Measurements from ENCODE around the gene LHFPL4.

Gene LHFPL4

DNA sequence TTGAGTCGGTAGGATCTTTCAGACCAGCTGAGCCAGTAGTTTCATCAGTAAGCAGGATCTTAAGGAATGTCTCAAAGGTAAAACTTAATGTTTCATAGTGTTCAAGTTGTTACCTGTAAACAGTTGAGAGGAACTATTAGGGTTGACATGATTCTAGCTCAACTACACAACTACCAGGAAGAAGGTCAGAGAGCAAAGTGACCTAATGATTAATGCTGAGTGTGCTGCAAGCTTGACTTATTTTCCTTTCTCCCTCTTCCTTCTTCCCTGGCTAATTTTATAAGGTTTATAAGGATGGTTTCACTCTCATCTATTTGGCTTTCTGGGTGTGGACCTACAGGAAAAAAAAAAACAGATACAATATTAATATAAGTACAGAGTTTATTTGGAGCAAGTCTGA lies 30.2 kb upstream of the LHFPL4 start:
- DNase-seq (ENCODE audit: extremely low spot score): no peak
- CTCF ChIA-PET: no interaction called here
- POLR2A ChIA-PET: no interaction called here
- TF ChIP-seq ZNF384 (IDR thresholded peaks at IDR 0.05): no peak
- TF ChIP-seq CTBP1 (IDR thresholded peaks at IDR 0.05; ENCODE audit: borderline replicate concordance): no peak
- TF ChIP-seq, protein P1, sequence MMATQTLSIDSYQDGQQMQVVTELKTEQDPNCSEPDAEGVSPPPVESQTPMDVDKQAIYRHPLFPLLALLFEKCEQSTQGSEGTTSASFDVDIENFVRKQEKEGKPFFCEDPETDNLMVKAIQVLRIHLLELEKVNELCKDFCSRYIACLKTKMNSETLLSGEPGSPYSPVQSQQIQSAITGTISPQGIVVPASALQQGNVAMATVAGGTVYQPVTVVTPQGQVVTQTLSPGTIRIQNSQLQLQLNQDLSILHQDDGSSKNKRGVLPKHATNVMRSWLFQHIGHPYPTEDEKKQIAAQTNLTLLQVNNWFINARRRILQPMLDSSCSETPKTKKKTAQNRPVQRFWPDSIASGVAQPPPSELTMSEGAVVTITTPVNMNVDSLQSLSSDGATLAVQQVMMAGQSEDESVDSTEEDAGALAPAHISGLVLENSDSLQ (IDR thresholded peaks at IDR 0.05): no peak
- no peak for TF ChIP-seq FOXM1 (IDR thresholded peaks at IDR 0.05; ENCODE audit: borderline replicate concordance)
- TF ChIP-seq SP1 (IDR thresholded peaks at IDR 0.05): no peak
- no peak for TF ChIP-seq ELF4 (IDR thresholded peaks at IDR 0.05)
- TF ChIP-seq SUZ12 (IDR thresholded peaks at IDR 0.05): no peak
- TF ChIP-seq ARNT (IDR thresholded peaks at IDR 0.05): no peak
- no peak for TF ChIP-seq TARDBP (IDR thresholded peaks at IDR 0.05)
- TF ChIP-seq L3MBTL2 (conservative IDR thresholded peaks at IDR 0.05): no peak
- TF ChIP-seq FOXA1 (IDR thresholded peaks at IDR 0.05): no peak
- no peak for TF ChIP-seq HDGF (IDR thresholded peaks at IDR 0.05; ENCODE audit: borderline replicate concordance)
- no peak for TF ChIP-seq FOXK2 (IDR thresholded peaks at IDR 0.05)
- no peak for TF ChIP-seq LEF1 (IDR thresholded peaks at IDR 0.05; ENCODE audit: borderline replicate concordance)
- no peak for TF ChIP-seq BHLHE40 (IDR thresholded peaks at IDR 0.05; ENCODE audit: borderline replicate concordance)
- no peak for TF ChIP-seq NFRKB (IDR thresholded peaks at IDR 0.05)

- POLR2A ChIA-PET: no interaction called here
- DNase-seq (ENCODE audit: extremely low spot score): no peak
- no peak for TF ChIP-seq SP1 (IDR thresholded peaks at IDR 0.05)
- no peak for TF ChIP-seq ARNT (IDR thresholded peaks at IDR 0.05)
- no peak for TF ChIP-seq TARDBP (IDR thresholded peaks at IDR 0.05)
- TF ChIP-seq FOXK2 (IDR thresholded peaks at IDR 0.05): no peak
- TF ChIP-seq FOXA1 (IDR thresholded peaks at IDR 0.05): no peak
- TF ChIP-seq, protein P1 (IDR thresholded peaks at IDR 0.05): no peak
- no peak for TF ChIP-seq L3MBTL2 (conservative IDR thresholded peaks at IDR 0.05)
- no peak for TF ChIP-seq SUZ12 (IDR thresholded peaks at IDR 0.05)
- no peak for TF ChIP-seq NFRKB (IDR thresholded peaks at IDR 0.05)
- no peak for TF ChIP-seq ELF4 (IDR thresholded peaks at IDR 0.05)
- TF ChIP-seq HDGF (IDR thresholded peaks at IDR 0.05; ENCODE audit: borderline replicate concordance): no peak
- no peak for TF ChIP-seq LEF1 (IDR thresholded peaks at IDR 0.05; ENCODE audit: borderline replicate concordance)
- TF ChIP-seq FOXM1 (IDR thresholded peaks at IDR 0.05; ENCODE audit: borderline replicate concordance): no peak
- TF ChIP-seq CTBP1 (IDR thresholded peaks at IDR 0.05; ENCODE audit: borderline replicate concordance): no peak
- CTCF ChIA-PET: no interaction called here
Observed at GRCh38 chr3:9583371-9583770, 29.7 kb upstream of the LHFPL4 start.

DNA sequence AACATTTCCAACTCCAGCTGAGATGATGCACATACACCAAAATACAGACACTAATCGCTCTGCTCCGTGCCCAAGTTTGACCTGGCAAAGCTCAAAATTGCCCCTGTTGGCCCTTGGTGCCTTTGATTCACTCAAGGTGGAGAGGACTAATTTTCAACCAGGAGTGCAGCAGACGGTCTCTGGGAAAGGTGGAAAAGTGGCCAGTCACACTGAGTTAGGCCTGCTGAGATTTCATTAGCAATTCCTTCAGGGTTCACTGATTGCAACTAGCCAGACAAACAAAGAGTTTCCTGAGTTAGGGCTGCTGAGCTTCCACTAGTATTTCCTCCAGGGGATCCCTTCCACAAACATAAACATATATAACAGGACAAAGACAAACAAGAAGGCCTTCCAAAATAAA lies 28.7 kb upstream of the LHFPL4 start:
- ChIA-PET POLR2A (no interaction called here), CTCF (no interaction called here)
- TF ChIP-seq HDGF (IDR thresholded peaks at IDR 0.05; ENCODE audit: borderline replicate concordance): no peak
- no peak for DNase-seq (ENCODE audit: extremely low spot score)

DNA sequence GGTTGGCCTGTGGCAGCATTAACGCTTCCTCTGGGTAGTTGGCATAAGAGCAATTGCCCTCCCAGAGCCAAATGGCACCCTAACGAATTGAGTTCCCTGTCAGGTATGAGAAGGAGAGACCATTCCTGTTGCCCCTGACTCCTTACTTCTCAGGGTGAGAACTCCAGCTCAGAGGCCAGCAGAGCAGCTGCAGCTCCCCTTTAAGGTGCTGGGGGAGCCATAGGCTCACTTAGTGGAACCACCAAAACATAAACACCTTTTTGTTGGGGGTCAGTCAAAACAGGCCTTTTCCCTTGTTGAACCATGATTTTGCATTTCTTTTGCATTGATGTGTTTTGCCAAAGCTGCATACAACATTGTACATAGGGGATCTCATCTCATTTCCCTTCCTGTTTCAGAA lies 28.1 kb upstream of the LHFPL4 start:
- TF ChIP-seq ARNT (IDR thresholded peaks at IDR 0.05) (no peak), LEF1 (IDR thresholded peaks at IDR 0.05; ENCODE audit: borderline replicate concordance) (no peak), FOXA1 (IDR thresholded peaks at IDR 0.05) (no peak), TARDBP (IDR thresholded peaks at IDR 0.05) (no peak), ELF4 (IDR thresholded peaks at IDR 0.05) (no peak), CTBP1 (IDR thresholded peaks at IDR 0.05; ENCODE audit: borderline replicate concordance) (no peak), SUZ12 (IDR thresholded peaks at IDR 0.05) (no peak), SP1 (IDR thresholded peaks at IDR 0.05) (no peak), NFRKB (IDR thresholded peaks at IDR 0.05) (no peak), FOXK2 (IDR thresholded peaks at IDR 0.05) (no peak), BHLHE40 (IDR thresholded peaks at IDR 0.05; ENCODE audit: borderline replicate concordance) (no peak), FOXM1 (IDR thresholded peaks at IDR 0.05; ENCODE audit: borderline replicate concordance) (no peak)
- TF ChIP-seq, protein P1 (IDR thresholded peaks at IDR 0.05): no peak
- DNase-seq (ENCODE audit: extremely low spot score): no peak
- ChIA-PET CTCF (no interaction called here), POLR2A (no interaction called here)

- no peak for DNase-seq (ENCODE audit: extremely low spot score)
- TF ChIP-seq, protein P1 (IDR thresholded peaks at IDR 0.05): no peak
- TF ChIP-seq NFRKB (IDR thresholded peaks at IDR 0.05): no peak
- no peak for TF ChIP-seq LEF1 (IDR thresholded peaks at IDR 0.05; ENCODE audit: borderline replicate concordance)
- TF ChIP-seq FOXK2 (IDR thresholded peaks at IDR 0.05): no peak
- TF ChIP-seq BHLHE40 (IDR thresholded peaks at IDR 0.05; ENCODE audit: borderline replicate concordance): no peak
- no peak for TF ChIP-seq ELF4 (IDR thresholded peaks at IDR 0.05)
- no peak for TF ChIP-seq HDGF (IDR thresholded peaks at IDR 0.05; ENCODE audit: borderline replicate concordance)
- TF ChIP-seq ARNT (IDR thresholded peaks at IDR 0.05): no peak
- no peak for TF ChIP-seq CTBP1 (IDR thresholded peaks at IDR 0.05; ENCODE audit: borderline replicate concordance)
- no peak for TF ChIP-seq ZNF384 (IDR thresholded peaks at IDR 0.05)
- TF ChIP-seq L3MBTL2 (conservative IDR thresholded peaks at IDR 0.05): no peak
- ChIA-PET CTCF (no interaction called here), POLR2A (no interaction called here)
Observed at GRCh38 chr3:9569054-9569453, 15.4 kb upstream of the LHFPL4 start.

DNA sequence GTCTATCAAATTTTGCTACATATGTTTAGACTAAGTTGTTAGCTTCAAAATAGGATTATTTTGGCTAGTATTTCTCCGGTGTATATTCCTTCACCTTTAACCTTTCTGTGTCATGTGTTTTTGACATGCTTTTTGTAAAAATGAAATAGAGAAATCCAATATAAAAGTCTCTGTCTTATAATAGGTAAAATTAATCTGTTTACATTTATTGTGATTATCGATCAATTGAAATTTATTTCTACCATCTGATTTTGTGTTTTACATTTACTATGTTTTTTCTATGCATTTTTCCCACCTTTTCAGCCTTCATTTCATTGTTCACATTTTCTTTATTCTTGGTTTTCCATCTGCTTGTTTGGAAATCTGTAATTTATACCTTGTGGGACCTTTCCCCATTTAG lies 11.7 kb upstream of the LHFPL4 start:
- ChIA-PET POLR2A (no interaction called here), CTCF (no interaction called here)
- TF ChIP-seq, protein P1 (IDR thresholded peaks at IDR 0.05): no peak
- no peak for TF ChIP-seq FOXK2 (IDR thresholded peaks at IDR 0.05)
- no peak for TF ChIP-seq ZNF384 (IDR thresholded peaks at IDR 0.05)
- TF ChIP-seq SUZ12 (IDR thresholded peaks at IDR 0.05): no peak
- no peak for TF ChIP-seq SP1 (IDR thresholded peaks at IDR 0.05)
- no peak for TF ChIP-seq FOXA1 (IDR thresholded peaks at IDR 0.05)
- no peak for TF ChIP-seq LEF1 (IDR thresholded peaks at IDR 0.05; ENCODE audit: borderline replicate concordance)
- TF ChIP-seq ARNT (IDR thresholded peaks at IDR 0.05): no peak
- TF ChIP-seq HDGF (IDR thresholded peaks at IDR 0.05; ENCODE audit: borderline replicate concordance): no peak
- TF ChIP-seq TARDBP (IDR thresholded peaks at IDR 0.05): no peak
- TF ChIP-seq ELF4 (IDR thresholded peaks at IDR 0.05): no peak
- TF ChIP-seq L3MBTL2 (conservative IDR thresholded peaks at IDR 0.05): no peak
- no peak for TF ChIP-seq NFRKB (IDR thresholded peaks at IDR 0.05)
- TF ChIP-seq FOXM1 (IDR thresholded peaks at IDR 0.05; ENCODE audit: borderline replicate concordance): no peak
- no peak for TF ChIP-seq CTBP1 (IDR thresholded peaks at IDR 0.05; ENCODE audit: borderline replicate concordance)
- no peak for TF ChIP-seq BHLHE40 (IDR thresholded peaks at IDR 0.05; ENCODE audit: borderline replicate concordance)

More for the DNA sequence above, 11.7 kb upstream of the LHFPL4 start:
- DNase-seq (ENCODE audit: extremely low spot score): no peak
